Activated naive CD4-positive, alpha-beta T cell treated with anti-CD3 and anti-CD28 coated beads for 36 hours (primary cell): ENCODE measurements around the gene RANBP1. TPM values are rescaled to one million over a fixed set of nuclear protein-coding genes. Genes with fewer than 3 reads are reported as not detected.
A peak's percentile ranks its signal among the peaks of the same experiment; 100 is the strongest.
"Not testable (repeated sequence)": the region's sequence is repeated elsewhere in the genome, so short reads cannot be mapped to it uniquely, and the experiment has no call there.

ENCODE experiments used
- CTCF ChIA-PET: fragments of 350-600 bp; sonication (Branson Sonifier 250); formaldehyde crosslinking; loops from one replicate; lab custom pipeline; 2021; ENCODE audit warnings: antibody characterized with exemption; lab: Charles Lee
- DNase-seq: peaks from one replicate; pipeline ENCODE4 v3.0.0-alpha.2; 2020
- H3K27ac Mint-ChIP-seq: one replicate; pipeline ENCODE4 v1.8.0; 2021; ENCODE audit warnings: mild to moderate bottlenecking, mixed read lengths
- H3K27me3 Mint-ChIP-seq: one replicate; pipeline ENCODE4 v1.8.0; 2021; ENCODE audit warnings: low read depth, mixed read lengths
- H3K36me3 Mint-ChIP-seq: one replicate; pipeline ENCODE4 v1.8.0; 2021; ENCODE audit warnings: low read depth, mixed read lengths
- H3K4me1 Mint-ChIP-seq: one replicate; pipeline ENCODE4 v1.8.0; 2021; ENCODE audit warnings: low read depth, mixed read lengths
- H3K4me3 Mint-ChIP-seq: one replicate; pipeline ENCODE4 v1.8.0; 2021; ENCODE audit warnings: mild to moderate bottlenecking, moderate library complexity, mixed read lengths
- H3K9me3 Mint-ChIP-seq: one replicate; pipeline ENCODE4 v1.8.0; 2021; ENCODE audit warnings: mixed read lengths
- intact Hi-C: fragments of 100-400 bp; cut with micrococcal nuclease; formaldehyde crosslinking; loops from one replicate; pipeline ENCODE4 v1.15.1; 2023
- total RNA-seq, 2 experiments: library from RNA; stranded (reverse); gene quantifications; one replicate each; pipeline ENCODE4 v1.2.3, GENCODE V29; 2021

The RANBP1 gene
- total RNA-seq, 2 experiments from 2014 or later, result 445 to 455 TPM

DNA sequence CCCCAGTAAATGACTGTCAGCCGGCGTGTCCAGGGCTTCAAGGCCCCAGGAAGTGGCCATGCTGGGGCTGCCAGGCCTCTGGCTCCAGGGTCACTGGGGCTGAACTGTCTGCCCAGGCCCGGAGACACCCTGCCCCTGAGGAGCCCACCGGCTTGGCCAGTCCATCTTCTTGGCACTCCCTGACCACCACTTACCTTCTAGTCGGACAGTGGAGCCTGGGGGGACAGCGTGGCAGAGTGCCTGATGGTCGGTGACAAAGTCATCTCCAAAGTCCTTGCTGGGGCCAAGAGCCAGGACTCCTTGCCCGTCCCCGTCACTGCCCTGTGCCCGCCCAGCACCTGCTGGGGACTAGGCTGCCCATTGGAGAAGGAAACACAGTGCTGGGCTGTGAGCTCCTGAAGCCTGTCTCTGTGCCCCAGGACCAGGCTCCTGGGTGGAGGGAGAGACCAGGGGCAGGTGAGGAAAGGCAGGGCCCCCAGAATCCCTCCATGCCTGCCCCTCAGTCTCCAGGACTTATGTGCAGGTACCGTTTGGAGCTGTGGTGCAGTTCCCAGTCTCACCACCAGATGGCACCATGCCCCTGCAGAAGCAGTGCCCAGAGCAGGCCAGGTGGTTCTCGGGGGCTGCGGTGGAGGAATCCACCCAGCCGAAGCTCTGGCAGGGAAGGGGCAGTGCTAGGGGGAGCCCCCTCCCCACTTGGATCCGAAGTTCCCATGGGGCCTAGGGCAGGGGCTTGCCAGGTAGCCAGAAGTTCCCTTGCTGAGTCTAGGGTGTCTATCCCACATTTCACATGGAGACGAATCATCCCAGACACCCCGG is 40.9 kb downstream of the RANBP1 start:
- DNase-seq, result peak; percentile 90
- Mint-ChIP-seq H3K4me1 (no peaks in the 10 kb centered on the region), H3K4me3 (no peak overlapping the region), H3K9me3 (no peaks in the 10 kb centered on the region), H3K27ac (no peak overlapping the region), H3K36me3 (no peaks in the 10 kb centered on the region), H3K27me3 (peaks cover 3% of the 10 kb centered on the region)
- CTCF ChIA-PET, result interaction anchor here (0.5 to 1.5 kb wide), 15 partner anchors 11 to 300 kb away, joined by 3 to 13 read pairs (median 4); no protein-coding TSS in a partner anchor
- intact Hi-C loops, result loop anchor here (1.0 to 2.0 kb wide), 4 partner anchors 81 to 300 kb away; partner anchors contain the start of gene RTN4R

GRCh38 chr22:20157430-20158183 is 41.7 kb downstream of the RANBP1 start:
- Mint-ChIP-seq H3K36me3 (no peaks in the 10 kb centered on the region), H3K9me3 (no peaks in the 10 kb centered on the region), H3K4me3 (no peak overlapping the region), H3K27ac (no peak overlapping the region), H3K4me1 (no peaks in the 10 kb centered on the region), H3K27me3 (peaks cover 3% of the 10 kb centered on the region)
- DNase-seq, result no peak
- CTCF ChIA-PET, result interaction anchor here (0.7 to 1.5 kb wide), 12 partner anchors 10 to 299 kb away, joined by 3 to 13 read pairs (median 4); no protein-coding TSS in a partner anchor
- intact Hi-C loops, result loop anchor here (1.0 to 2.0 kb wide), 4 partner anchors 81 to 299 kb away; partner anchors contain the start of gene RTN4R

DNA sequence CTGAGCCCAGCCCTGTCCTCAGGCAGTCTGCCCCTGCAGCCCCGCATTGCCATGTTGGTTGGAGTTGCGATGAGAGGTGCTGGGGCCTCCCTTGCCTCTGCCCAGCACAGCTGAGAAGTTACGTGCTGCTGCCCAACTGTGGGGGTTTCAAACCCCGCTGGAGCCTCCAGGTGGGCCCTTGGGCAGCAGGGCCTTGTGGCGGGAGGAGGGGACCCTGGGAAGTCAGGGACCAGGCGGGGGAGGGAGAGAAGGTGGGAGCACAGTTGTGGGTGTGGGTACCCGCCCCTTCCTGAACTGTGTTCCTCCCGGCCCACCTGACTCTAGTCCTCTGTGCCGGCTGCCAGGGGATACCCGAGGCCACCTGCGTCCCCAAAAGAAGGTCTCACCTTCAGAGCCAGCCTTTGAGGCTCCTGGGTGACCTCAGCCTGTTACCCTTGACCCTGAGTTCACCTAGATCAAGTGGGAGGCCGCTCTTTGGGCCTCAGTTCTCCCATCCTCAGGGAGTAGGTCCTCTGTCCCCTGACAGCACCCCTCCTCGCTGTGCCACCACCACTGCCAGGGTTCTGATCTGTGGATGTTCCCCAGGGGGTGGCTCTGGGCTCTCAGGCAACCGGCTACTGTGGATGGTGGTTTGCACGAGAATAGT is 42.6 kb downstream of the RANBP1 start:
- intact Hi-C loops, result no loop called here
- Mint-ChIP-seq H3K36me3 (no peaks in the 10 kb centered on the region), H3K27ac (no peak overlapping the region), H3K4me1 (no peaks in the 10 kb centered on the region), H3K9me3 (no peaks in the 10 kb centered on the region), H3K4me3 (no peak overlapping the region), H3K27me3 (peaks cover 3% of the 10 kb centered on the region)
- no peak for DNase-seq
- CTCF ChIA-PET, result no interaction called here

DNA sequence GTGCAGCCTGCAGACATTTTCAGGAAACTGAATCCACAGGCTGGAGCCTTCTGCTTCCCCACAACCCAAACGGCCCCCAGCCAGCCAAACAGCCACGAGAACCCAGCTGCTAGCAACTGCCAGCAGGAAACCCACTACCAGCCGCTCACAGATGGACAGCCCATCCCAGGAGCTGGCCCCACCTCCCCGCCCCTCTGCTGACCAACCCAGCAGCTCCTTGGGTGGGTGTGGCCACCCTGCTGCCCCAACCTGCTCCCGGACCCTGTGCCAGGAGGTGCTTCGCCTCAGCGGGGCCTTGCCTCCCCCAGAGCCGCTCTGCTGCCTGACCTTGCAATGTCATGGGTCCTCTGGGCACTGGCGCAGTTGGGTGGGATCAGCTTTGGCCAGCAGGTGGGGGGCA is 43.2 kb downstream of the RANBP1 start:
- CTCF ChIA-PET, result no interaction called here
- no peaks in the 10 kb centered on the region for H3K4me1 Mint-ChIP-seq

DNA sequence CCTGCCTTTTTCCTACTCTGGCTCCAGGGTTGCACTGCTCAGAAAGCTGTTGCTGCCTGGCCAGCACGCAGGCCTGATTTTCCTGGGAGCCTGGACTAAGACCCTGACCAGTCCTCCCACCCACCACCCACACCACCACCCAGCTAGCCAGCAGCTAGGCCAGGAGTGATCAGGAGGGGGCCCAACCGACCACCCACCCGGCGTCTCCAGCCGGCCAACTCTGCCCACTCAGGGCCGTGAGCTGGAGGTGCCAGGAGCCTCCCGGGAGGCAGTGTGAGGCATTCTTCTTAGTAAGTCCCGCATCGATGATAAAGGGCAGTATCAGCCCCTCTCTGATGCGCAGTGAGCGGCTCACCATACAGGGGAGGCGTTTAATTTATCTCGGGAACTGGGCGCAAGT is 43.6 kb downstream of the RANBP1 start:
- H3K27me3 Mint-ChIP-seq, H3K36me3 Mint-ChIP-seq, intact Hi-C loops, DNase-seq, H3K9me3 Mint-ChIP-seq, H3K4me3 Mint-ChIP-seq, H3K4me1 Mint-ChIP-seq, H3K27ac Mint-ChIP-seq: not testable (repeated sequence)
- CTCF ChIA-PET, result interaction anchor here (1.1 kb wide), 2 partner anchors 90 to 125 kb away, joined by 4 read pairs; no protein-coding TSS in a partner anchor

More for the DNA sequence above, 43.2 kb downstream of the RANBP1 start:
- DNase-seq, result no peak
- no peak overlapping the region for H3K4me3 Mint-ChIP-seq
- H3K27ac Mint-ChIP-seq, result no peak overlapping the region
- H3K27me3 Mint-ChIP-seq, result peaks cover 3% of the 10 kb centered on the region
- no peaks in the 10 kb centered on the region for H3K9me3 Mint-ChIP-seq
- H3K36me3 Mint-ChIP-seq, result no peaks in the 10 kb centered on the region
- intact Hi-C loops, result no loop called here

- CTCF ChIA-PET, result interaction anchor here (1.1 kb wide), 2 partner anchors 90 to 124 kb away, joined by 4 read pairs; no protein-coding TSS in a partner anchor
- no peak overlapping the region for H3K4me3 Mint-ChIP-seq
- H3K36me3 Mint-ChIP-seq, result no peaks in the 10 kb centered on the region
- no peaks in the 10 kb centered on the region for H3K9me3 Mint-ChIP-seq
- H3K4me1 Mint-ChIP-seq, result no peaks in the 10 kb centered on the region
- H3K27me3 Mint-ChIP-seq, result peaks cover 3% of the 10 kb centered on the region
- intact Hi-C loops, result no loop called here
- H3K27ac Mint-ChIP-seq, result no peak overlapping the region
- no peak for DNase-seq
Measured at GRCh38 chr22:20160041-20160440, 44.1 kb downstream of the RANBP1 start.

GRCh38 chr22:20164863-20165262 is 49.0 kb downstream of the RANBP1 start:
- no peak overlapping the region for H3K27ac Mint-ChIP-seq
- no peak overlapping the region for H3K4me3 Mint-ChIP-seq
- H3K9me3 Mint-ChIP-seq, result no peaks in the 10 kb centered on the region
- no peaks in the 10 kb centered on the region for H3K36me3 Mint-ChIP-seq
- intact Hi-C loops, result no loop called here
- CTCF ChIA-PET, result no interaction called here
- no peaks in the 10 kb centered on the region for H3K27me3 Mint-ChIP-seq
- H3K4me1 Mint-ChIP-seq, result no peaks in the 10 kb centered on the region
- no peak for DNase-seq

GRCh38 chr22:20165421-20165820 is 49.5 kb downstream of the RANBP1 start:
- H3K36me3 Mint-ChIP-seq, result no peaks in the 10 kb centered on the region
- H3K27ac Mint-ChIP-seq, result no peak overlapping the region
- DNase-seq, result no peak
- intact Hi-C loops, result no loop called here
- no peaks in the 10 kb centered on the region for H3K4me1 Mint-ChIP-seq
- no peak overlapping the region for H3K4me3 Mint-ChIP-seq
- no peaks in the 10 kb centered on the region for H3K9me3 Mint-ChIP-seq
- CTCF ChIA-PET, result no interaction called here
- no peaks in the 10 kb centered on the region for H3K27me3 Mint-ChIP-seq

GRCh38 chr22:20165913-20166312 is 50.0 kb downstream of the RANBP1 start:
- no peak for DNase-seq
- intact Hi-C loops, result no loop called here
- Mint-ChIP-seq H3K4me3 (no peak overlapping the region), H3K27me3 (no peaks in the 10 kb centered on the region), H3K4me1 (no peaks in the 10 kb centered on the region), H3K36me3 (no peaks in the 10 kb centered on the region), H3K27ac (no peak overlapping the region), H3K9me3 (no peaks in the 10 kb centered on the region)
- CTCF ChIA-PET, result no interaction called here

GRCh38 chr22:20166703-20167102 is 50.8 kb downstream of the RANBP1 start:
- H3K27ac Mint-ChIP-seq, result no peak overlapping the region
- no peak for DNase-seq
- CTCF ChIA-PET, result no interaction called here
- H3K27me3 Mint-ChIP-seq, result no peaks in the 10 kb centered on the region
- no peaks in the 10 kb centered on the region for H3K9me3 Mint-ChIP-seq
- intact Hi-C loops, result no loop called here
- no peaks in the 10 kb centered on the region for H3K36me3 Mint-ChIP-seq
- H3K4me3 Mint-ChIP-seq, result no peak overlapping the region
- no peaks in the 10 kb centered on the region for H3K4me1 Mint-ChIP-seq

GRCh38 chr22:20167643-20168322 is 51.9 kb downstream of the RANBP1 start:
- Mint-ChIP-seq H3K36me3 (no peaks in the 10 kb centered on the region), H3K4me1 (no peaks in the 10 kb centered on the region), H3K27ac (no peak overlapping the region), H3K9me3 (no peaks in the 10 kb centered on the region), H3K4me3 (no peak overlapping the region), H3K27me3 (no peaks in the 10 kb centered on the region)
- no peak for DNase-seq
- CTCF ChIA-PET, result interaction anchor here (0.6 to 1.3 kb wide), 2 partner anchors 10 to 625 kb away, joined by 3 read pairs; no protein-coding TSS in a partner anchor
- intact Hi-C loops, result no loop called here
